Iris pigment epithelial cell (primary cell): ENCODE measurements around the gene PSPN.
A peak's percentile ranks its signal among the peaks of the same experiment; 100 is the strongest.
"Not testable (repeated sequence)": the region's sequence is repeated elsewhere in the genome, so short reads cannot be mapped to it uniquely, and the experiment has no call there.

Experiments used
- DNase-seq: peaks from one replicate; pipeline ENCODE4 v3.0.0-alpha.2; 2011; ENCODE audit warnings: low read depth

The PSPN gene

DNA sequence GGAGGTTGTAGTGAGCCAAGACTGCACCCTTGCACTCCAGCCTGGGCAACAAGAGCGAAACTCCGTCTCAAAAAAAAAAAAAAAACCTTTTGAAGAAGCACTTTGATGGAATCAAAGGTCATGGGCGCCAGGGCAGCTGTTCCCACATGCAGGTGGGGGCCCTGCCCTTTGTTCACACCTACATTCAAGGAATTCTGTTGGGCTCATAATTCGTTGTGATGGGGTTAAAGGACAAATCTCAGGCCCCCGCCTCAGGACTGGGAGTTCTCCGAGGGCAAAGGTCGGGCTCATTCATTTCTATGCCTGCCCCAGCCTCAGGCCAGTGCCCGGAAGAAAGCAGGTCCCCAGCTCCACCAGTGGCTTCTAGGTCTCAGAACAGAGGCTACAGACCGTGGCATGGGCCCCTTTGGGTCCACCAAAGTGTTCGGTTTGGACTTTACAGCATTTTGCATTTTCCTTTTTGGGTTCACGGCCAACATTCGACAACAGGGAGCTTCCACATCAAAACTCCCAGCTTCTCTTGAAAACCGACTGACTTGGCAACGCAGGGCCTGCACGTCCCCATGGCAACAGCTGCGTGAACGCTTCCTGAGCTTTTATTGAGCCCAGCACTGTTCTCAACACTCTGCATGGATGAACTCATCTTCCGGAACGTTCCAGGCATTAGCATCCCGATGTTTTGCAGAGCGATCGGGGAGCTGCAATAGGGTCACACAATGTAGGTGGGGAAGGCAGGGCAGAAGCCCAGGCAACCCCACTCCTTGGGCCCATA lies 27.3 kb upstream of the PSPN start:
- peak; percentile 90 for DNase-seq

DNA sequence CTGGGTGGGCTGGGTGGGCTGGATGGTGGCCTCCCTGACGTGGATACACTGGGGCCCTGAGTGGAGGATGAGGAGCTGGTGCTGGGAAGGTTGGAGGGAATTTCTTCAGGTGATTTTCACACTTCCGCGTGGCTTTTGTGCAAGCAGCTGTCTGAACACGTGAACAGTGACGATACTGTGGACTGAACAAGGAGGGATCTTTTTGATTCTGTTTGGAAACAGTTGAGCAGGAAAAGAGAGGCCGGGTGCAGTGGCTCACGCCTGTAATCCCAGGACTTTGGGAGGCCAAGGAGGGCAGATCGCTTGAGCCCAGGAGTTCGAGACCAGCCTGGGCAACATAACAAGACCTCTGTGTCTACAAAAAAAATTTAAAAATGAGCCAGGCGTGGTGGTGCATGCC lies 26.3 kb upstream of the PSPN start:
- DNase-seq: no peak

DNA sequence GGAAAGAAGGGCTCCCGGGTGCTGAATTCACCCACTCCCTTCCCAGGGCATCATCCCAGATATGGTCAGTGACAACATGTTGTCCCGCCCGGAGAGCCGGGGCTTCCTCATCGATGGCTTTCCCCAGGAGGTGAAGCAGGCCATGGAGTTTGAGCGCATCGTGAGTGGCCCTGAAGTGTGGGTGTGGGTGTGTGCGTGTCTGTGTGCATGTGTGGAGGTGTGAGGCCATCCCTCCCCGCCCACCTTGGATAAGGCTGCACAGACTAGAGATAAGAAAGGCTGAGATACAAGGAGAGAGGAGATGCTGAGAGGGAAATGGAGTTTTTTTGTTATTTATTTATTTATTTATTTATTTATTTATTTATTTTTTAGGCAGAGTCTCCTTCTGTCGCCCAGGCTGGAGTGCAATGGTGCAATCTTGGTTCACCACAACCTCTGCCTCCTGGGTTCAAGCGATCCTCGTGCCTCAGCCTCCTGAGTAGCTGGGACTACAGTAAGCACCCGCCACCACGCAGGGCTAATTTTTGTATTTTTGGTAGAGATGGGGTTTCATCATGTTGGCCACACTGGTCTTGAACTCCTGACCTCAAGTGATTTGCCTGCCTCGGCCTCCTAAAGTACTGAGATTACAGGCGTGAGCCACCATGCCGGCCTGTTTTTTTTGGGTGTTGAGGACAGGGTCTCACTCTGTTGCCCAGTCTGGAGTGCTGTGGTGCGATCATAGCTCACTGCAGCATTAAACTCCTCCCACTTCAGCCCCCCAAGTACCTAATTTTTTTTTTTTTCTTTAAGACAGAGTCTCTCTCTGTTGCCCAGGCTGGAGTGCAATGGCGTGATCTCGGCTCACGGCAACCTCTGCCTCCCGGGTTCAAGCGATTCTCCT lies 24.6 kb upstream of the PSPN start:
- not testable (repeated sequence) for DNase-seq

DNA sequence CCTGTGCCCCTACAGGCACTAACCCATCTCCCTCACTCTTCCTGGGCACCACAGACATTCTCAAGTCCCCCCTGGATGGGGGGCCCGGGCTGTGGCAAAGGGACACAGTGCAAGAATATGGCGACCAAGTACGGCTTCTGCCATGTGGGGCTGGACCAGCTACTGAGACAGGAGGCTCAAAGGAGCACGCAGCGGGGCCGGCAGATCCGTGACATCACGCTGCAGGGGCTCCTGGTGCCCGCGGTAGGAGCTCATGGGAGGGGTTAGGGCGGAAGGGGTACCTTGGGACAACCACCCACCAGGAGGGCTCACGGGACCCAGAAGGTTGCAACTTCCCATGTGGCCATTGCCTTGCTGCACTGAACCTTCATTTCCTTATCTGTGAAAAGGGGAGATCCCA lies 20.6 kb upstream of the PSPN start:
- DNase-seq: no peak

DNA sequence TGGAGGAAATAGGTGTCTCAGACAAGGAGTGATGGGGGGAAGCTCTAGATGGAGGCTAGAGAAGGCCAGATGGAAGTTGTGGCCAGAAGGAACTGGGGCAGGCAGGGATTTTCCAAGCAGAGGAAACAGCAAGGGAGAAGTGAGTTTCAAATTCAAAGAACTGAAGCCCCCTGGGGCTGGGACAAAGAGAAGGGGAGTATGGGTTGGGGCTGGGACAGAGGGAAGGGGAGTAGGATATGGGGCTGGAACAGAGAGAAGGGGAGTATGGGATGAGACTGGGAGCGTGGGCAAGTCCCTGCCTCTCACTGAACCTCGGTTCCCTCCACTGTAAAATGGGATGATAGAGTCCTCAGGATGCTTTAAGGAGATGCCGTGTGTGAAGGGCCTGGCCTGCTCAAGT lies 19.1 kb upstream of the PSPN start:
- DNase-seq: no peak

DNA sequence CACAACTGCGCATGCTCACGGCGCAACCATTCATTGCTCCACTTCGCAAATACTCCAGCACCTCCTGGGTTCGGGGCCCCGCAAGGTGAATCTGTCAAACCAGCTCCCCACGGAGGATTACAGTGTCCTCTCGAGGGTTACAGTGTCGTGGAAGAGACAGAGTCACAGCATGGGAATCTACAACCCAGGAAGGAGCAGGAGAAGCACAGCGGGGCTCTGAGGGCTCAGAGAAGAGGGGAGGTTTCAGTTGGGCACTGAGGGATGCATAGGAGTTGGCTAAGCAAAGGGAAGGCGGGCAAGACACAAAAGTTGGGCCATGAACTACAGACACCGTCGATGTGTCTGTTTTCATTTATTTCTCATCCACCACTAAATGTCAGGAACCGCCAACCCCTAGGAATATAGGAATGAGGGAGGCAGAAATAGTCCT lies 18.3 kb upstream of the PSPN start:
- DNase-seq: no peak

DNA sequence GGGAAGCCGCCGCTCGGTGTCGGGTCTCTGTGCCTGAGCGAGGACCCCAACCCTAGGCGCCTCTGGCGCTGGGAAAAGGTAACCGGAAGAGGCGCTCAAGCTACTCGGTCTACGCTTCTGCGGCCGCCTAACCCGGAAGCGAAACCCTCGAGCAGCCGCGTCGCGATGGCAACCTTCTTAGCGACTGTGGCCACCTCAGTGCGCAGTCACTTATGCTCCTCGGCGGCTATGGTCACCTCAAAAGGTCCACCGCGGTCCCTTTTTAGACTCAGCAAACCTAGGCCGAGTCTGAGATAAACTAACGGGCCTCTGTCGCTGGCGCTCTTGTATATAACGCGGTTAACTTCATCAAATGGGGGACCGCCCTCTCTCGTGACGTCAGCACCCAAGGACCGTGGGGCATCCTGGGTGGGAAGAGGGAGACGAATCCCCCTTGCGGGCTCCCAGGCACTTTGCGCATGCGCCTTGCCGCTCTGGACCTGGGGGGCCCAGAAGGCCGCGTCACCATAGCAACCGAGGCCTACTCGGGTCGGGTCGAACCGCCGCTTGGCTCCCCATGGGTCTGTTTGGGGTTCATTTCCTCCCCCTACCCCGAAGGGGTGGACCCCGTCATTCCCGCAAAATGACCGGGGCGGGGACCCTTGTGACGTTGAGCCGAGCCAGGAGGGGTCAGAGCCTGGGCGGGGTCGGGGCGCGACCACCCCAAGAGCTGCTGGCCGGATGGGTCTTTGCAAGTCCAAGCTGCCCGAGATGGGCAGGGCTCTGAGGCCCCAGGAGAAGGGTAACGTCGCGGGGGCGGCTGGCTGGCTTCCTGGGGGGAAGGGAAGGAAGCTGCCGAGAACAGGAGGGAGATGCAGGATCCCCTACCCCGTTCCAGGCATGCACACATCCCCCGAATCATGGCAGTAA lies 17.6 kb upstream of the PSPN start, which contains the start of gene GTF2F1:
Gene GTF2F1 (minus strand): TSS at position 91 of the 909 bp plus-strand sequence. CDS start 169 bp downstream, outside the sequence.
- DNase-seq: peak; percentile 95

DNA sequence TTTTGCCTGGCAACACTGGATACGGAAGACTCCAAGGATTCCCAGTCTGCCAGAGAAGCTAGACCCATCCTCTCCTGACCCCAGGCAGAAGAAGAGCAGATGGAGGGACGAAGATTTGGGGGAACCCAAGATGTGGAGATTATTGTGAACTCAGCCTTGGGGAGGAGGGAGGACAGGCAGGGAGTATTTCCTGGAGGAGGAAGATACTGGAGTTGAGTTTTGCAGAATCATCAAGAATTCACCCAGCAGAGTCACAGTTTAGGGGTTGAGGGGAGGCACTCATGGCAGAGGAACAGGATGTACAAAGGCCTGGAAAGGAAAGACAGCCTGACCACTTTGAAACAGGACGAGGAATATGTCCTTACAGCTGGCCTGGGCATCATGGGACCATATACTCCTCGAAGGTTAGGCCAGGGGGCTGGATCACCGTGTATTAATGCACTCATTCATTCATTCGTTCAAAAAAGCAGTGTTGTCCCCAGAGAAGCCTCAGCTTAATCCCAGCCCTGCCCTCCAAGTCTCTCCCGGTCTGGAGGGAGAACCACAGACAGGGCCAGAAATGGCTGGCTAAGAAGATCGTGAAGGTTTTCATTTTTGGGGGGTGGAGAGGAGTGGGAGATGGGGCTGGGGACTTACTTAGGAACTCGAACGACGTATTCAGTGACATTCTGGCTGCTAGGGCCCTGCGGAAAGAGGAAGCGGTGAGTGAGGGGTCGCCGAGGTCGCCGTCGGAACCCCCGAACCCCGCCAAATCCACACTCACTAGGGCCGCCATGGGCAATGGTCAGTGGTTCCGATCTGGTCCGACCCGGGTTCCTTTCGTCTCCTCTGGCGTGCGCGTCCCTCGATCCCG lies 16.7 kb upstream of the PSPN start:
- DNase-seq: no peak

- no peak for DNase-seq
These were observed 11.6 kb upstream of the PSPN start for GRCh38 chr19:6387372-6387771.

GRCh38 chr19:6384381-6384780 lies 8.6 kb upstream of the PSPN start:
- DNase-seq: no peak

GRCh38 chr19:6383188-6383587 lies 7.5 kb upstream of the PSPN start:
- DNase-seq: no peak

DNA sequence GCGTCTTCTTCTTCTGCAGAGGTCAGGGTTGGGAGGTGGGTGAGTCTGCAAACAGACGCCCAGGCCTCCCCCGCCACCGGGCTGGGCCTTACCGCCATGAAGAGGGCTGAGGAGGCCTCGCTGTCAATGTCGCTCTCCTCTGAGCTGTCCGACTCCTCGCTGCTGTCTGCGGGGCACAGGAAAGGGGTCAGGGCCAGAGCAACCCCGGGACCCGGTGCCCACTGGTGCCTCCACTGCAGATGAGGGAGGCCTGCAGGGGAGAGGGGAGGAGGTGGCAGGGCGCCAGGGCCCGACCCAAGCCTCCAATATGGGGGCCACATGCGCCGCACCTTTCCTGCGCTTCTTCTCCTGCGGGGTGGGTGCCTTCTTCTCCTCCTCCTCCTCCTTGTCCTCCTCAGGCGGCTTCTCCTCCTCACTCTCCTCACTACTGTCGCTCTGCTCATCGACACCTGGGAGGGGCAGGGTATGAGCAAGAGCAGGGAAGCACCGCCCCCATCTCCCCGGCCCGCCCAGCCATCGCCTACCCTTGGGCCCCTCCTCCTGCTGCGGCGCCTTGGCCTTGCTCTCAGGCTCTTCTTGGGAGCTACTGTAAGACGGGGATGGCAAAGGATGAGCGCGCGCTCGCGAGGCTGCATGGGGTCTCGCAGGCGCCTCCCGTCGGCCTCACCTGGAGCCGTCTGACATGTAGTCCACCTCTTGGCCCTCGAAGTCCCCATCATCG lies 5.5 kb upstream of the PSPN start:
- no peak for DNase-seq

GRCh38 chr19:6379744-6380143 lies 4.0 kb upstream of the PSPN start:
- no peak for DNase-seq

DNA sequence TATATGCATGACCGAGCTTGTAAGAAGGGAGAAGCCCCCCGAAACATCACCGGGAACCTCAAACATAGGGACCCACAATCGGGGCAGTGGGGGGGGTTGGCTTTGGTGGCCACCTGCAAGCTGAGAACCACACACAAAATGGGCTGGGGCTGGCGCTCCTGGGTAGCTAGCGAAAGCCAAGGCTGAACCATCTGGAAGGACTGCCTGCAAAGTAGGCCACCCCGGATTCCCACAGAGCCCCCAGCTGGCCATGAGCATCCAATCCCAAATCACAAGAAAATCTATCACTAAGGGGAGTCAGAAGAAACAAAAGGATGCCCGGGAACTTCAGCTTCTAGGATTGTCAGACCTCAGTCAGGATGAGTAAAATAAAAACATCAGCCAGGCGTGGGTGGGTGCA lies 2.8 kb upstream of the PSPN start:
- peak; percentile 10 for DNase-seq

- DNase-seq: peak; percentile 82
These were observed 2.3 kb upstream of the PSPN start for GRCh38 chr19:6378041-6378440.

DNA sequence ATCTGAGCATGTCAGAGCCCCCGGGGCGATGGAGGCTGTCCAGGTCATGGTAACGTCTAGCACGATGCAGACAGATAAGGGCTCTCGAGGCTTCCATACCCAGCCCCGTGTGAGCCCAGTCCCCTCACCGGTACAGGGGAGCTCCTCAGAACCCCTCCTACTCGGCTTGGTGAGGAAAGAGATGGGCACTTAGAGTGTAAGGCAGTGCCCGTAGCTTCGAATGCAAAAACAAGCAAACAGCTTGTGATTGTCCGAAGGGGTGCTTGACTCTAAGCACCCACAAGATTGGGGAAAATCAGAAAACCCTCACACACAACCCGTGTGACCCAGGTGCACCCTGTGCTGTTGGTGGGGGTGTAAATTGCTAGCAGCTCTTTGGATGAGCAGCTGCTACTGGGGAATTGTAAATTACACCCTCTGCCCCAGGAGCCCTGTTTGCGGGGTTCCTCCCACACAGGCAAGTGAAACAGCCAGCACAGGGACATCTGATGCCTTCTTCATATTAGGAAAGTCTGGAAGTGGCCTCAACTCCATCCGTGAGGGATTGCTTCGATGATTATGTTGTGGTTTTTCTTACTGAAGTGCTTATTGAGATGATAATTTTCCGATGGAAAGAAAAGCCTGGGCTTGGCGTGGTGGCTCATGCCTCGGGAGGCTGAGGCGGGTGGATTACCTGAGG lies 918 bp upstream of the PSPN start:
- DNase-seq: no peak

DNA sequence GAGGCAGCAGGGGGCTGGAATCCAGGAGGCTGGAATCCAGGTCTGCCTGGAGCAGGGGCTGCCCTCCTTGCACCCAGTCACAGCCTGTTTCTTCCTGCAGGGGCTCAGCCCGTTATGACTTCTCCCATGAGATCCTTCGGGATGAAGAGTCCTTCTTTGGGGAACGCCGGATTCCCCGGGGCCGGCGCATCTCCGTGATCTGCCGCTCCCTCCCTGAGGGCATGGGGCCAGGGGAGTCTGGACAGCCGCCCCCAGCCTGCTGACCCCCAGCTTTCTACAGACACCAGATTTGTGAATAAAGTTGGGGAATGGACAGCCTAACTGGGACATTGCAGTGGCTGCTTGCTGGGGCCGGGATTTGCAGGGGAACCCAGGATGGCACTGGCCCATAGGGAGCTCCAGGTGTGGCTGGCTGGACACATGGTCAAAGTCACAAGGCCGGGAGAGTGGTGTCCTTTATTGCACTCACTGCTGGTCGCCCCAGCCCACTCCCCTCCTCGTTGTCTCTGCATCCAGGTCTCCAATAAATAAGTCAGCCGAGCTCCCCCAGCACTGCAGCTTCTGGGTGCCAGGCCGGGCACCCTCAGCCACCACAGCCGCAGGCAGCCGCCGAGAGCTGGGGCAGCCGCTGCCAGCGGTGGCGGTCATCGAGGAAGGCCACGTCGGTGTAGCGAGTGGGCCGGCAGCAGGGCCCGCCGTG lies 872 bp downstream of the PSPN start:
- no peak for DNase-seq

DNA sequence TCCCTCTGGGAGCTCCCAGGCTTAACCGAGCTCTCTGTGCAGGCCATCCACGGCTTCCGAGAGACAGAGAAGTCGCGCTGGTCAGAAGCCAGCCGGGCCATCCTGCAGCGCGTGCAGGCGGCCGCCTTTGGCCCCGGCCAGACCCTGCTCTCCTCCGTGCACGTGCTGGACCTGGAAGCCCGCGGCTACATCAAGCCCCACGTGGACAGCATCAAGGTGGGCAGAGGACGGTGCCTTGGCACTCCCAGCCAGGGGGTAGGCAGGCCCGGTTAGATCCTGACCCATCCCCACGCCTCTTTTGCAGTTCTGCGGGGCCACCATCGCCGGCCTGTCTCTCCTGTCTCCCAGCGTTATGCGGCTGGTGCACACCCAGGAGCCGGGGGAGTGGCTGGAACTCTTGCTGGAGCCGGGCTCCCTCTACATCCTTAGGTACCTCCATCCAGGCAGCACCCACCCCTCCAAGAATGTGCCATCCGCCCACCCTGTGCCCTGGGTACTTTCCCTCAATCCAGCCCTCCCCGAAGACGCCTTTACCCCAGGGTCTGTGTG lies 1.5 kb downstream of the PSPN start:
- DNase-seq: no peak

DNA sequence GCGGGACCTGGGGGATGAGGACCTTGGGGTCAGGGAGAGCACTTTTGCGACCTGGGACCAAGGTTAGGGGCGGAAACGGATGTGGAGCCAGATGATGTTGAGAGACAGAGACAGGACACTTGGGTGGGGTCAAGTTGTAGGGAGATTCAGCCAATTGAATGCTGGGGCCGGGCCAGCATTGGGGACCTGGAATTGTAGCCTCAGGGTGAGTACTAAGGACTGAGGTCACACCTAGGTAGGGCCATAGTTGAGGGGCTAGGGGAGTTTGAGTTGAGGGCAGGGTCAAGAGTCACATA lies 2.0 kb downstream of the PSPN start:
- DNase-seq: no peak
